Activated T-cell treated with anti-CD3 and anti-CD28 coated beads, Interleukin-2, amount 50 U/mL, for 24 hours (primary cell): ENCODE data around the gene PATJ.
"Not testable (repeated sequence)": the region's sequence is repeated elsewhere in the genome, so short reads cannot be mapped to it uniquely, and the experiment has no call there.

Source experiments
- DNase-seq: peaks from one replicate; pipeline ENCODE4 v3.0.0-alpha.2; 2020
- H3K27ac Mint-ChIP-seq: 2 replicates; pipeline ENCODE4 v1.8.0; 2020; ENCODE audit warnings: mild to moderate bottlenecking, mixed read lengths
- H3K27me3 Mint-ChIP-seq: 2 replicates; pipeline ENCODE4 v1.8.0; 2020; ENCODE audit warnings: mixed read lengths
- H3K36me3 Mint-ChIP-seq: 2 replicates; pipeline ENCODE4 v1.8.0; 2020; ENCODE audit warnings: low read depth, mixed read lengths
- H3K4me1 Mint-ChIP-seq: 2 replicates; pipeline ENCODE4 v1.8.0; 2020; ENCODE audit warnings: low read depth, mixed read lengths
- H3K4me3 Mint-ChIP-seq: 2 replicates; pipeline ENCODE4 v1.8.0; 2020; ENCODE audit warnings: mild to moderate bottlenecking, moderate library complexity, mixed read lengths
- H3K9me3 Mint-ChIP-seq: 2 replicates; pipeline ENCODE4 v1.8.0; 2020; ENCODE audit warnings: mixed read lengths

PATJ gene

DNA sequence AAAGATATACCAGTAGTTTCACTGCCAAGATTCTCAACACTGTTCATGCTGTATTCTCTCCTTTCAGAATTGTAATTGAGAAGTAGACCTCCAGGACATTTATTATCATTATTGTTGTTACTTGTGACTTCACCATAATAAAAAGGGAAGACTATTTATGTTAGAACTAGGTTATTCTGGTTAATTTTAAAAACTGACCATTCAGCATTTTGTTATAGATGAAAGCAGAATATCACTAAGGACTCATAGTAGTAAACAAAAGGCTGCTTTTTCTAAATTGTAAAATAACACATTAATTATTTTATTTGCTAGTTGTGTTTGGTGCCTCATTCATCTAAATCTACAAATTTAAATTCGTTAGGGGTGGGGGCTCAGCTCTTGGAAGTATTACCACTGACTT, 210.4 kb downstream of the PATJ start:
- Mint-ChIP-seq H3K4me1 (no peaks in the 10 kb centered on the region), H3K36me3 (no peaks in the 10 kb centered on the region), H3K4me3 (no peak overlapping the region), H3K9me3 (no peaks in the 10 kb centered on the region), H3K27ac (no peak overlapping the region), H3K27me3 (no peaks in the 10 kb centered on the region)
- DNase-seq: no peak

DNA sequence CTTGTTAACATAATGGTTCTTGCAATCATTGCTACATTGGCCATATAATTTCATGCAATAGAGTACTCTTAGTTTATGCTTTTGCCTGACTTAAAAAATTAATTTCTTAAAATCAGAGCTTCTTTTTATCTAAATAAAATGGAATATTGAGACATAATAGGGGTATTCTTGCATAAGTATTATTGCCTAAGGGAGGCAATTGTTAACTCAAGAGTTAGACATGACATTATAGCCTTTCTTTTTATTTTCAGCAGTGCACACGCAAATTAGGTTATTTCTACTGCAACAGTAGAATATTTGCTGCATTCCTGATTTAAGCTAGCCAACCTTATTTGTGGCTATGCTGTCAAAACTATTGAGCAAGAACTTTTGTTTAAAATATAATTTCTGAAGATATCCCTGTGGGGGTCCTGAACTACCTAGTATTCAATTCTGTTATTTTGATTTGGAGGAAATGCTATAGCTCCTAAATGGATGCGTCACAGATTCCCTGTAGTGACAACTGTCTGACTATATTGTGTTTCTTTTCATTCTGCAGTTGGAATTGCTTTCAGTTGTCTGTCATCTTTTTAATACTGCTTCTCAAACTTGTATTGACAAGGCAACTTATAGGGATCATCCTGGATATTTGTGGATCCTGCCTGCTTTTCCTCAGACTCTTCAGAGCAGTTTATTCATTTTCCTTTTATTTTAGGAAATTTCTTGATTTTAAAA, 211.0 kb downstream of the PATJ start:
- Mint-ChIP-seq H3K4me3 (no peak overlapping the region), H3K4me1 (no peaks in the 10 kb centered on the region)

DNA sequence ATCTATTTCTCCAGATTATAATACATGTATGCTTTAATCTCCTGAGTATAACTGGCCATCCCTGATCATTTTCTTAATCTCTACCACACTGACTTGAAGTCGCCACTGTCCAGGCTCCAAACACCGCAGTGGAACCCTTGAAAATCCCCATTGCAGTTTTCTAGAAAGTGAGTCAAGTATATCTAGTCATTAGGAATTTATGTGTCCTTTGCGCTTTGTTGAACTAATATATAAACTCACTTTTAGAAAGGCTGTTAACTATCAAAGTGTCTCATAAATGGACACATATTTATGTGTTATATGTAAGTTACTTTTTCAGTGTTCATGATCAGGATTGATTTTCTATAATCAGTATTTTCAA, 211.5 kb downstream of the PATJ start:
- Mint-ChIP-seq H3K27ac (no peak overlapping the region), H3K4me1 (no peaks in the 10 kb centered on the region), H3K27me3 (no peaks in the 10 kb centered on the region), H3K9me3 (no peaks in the 10 kb centered on the region), H3K36me3 (no peaks in the 10 kb centered on the region), H3K4me3 (no peak overlapping the region)
- DNase-seq: no peak

More for the DNA sequence above, 211.0 kb downstream of the PATJ start:
- no peak overlapping the region for H3K27ac Mint-ChIP-seq
- no peaks in the 10 kb centered on the region for H3K9me3 Mint-ChIP-seq
- no peaks in the 10 kb centered on the region for H3K36me3 Mint-ChIP-seq
- DNase-seq: no peak
- H3K27me3 Mint-ChIP-seq: no peaks in the 10 kb centered on the region

DNA sequence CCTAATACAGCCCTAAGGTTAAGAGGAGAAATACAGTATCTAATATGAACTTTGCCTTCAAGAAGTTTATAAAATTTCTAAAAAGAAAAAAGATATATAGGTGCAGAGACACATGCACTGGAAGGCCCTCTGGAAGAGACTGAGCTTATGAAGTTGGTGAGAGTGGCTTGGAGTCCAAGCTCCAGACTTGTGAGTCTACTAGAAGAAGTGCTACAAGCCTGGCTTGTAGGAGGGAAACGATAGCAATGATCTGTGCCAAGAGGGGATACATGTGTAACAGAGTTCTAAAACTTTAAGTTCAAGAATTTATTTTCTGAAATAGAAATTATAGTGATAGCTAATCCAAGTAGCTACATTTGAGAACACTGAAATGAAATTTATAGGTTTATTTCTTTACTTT, 213.0 kb downstream of the PATJ start:
- no peaks in the 10 kb centered on the region for H3K27me3 Mint-ChIP-seq
- H3K27ac Mint-ChIP-seq: no peak overlapping the region
- H3K4me3 Mint-ChIP-seq: no peak overlapping the region
- H3K9me3 Mint-ChIP-seq: no peaks in the 10 kb centered on the region
- no peak for DNase-seq
- no peaks in the 10 kb centered on the region for H3K36me3 Mint-ChIP-seq
- no peaks in the 10 kb centered on the region for H3K4me1 Mint-ChIP-seq

DNA sequence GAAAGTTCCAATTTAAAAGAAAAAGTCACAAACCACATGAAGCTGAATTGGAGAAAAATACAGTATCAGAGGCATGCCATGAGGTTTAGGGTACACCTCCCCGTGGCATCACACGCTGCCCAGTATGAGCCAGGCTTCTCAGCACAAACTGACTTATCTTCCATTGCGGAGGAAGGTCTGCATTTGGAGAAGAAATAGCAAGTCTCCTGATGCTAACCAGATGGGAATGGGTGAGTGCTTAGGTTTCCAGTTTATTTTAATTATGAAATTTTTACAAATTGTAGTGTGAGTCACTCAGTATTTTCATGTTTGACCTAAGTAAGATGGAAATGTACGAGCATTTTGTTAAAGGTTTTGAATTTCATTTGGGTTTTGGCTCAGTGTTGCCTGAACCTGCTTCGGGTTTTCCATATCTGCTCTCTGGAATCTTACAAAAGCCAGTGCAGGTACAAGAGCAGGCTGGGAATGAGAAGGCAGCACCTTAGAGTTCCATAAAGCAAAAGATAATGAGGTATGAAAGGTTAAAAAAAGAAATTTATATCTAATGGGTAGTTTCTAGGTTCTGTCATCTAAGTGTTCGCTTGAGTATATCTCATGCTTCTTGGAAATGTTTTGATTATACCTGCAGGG, 213.9 kb downstream of the PATJ start:
- Mint-ChIP-seq H3K27me3 (no peaks in the 10 kb centered on the region), H3K4me3 (no peak overlapping the region), H3K9me3 (no peaks in the 10 kb centered on the region), H3K27ac (no peak overlapping the region), H3K4me1 (no peaks in the 10 kb centered on the region), H3K36me3 (peaks cover 2% of the 10 kb centered on the region)
- no peak for DNase-seq

DNA sequence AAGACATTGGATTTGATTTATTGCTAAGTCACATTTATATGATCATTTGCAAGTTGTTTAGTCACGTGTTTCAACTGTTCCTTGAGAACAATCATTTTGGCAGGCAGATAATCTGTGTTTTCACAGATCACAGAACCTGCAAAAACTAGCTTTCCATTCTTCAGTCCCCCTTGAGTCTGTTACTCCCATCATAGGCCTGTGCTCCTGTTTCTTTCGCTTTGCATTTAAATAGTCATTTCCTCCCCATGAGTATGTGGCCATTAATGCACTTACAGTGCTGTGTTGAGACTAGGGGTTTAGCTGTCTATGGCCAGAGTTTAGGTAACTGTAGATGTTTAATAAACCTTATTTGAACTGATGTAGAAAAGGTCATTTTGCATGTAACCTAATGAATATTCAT, 214.5 kb downstream of the PATJ start:
- Mint-ChIP-seq H3K36me3 (peaks cover 2% of the 10 kb centered on the region), H3K4me3 (no peak overlapping the region), H3K9me3 (no peaks in the 10 kb centered on the region), H3K27me3 (no peaks in the 10 kb centered on the region), H3K27ac (no peak overlapping the region), H3K4me1 (no peaks in the 10 kb centered on the region)
- DNase-seq: no peak

DNA sequence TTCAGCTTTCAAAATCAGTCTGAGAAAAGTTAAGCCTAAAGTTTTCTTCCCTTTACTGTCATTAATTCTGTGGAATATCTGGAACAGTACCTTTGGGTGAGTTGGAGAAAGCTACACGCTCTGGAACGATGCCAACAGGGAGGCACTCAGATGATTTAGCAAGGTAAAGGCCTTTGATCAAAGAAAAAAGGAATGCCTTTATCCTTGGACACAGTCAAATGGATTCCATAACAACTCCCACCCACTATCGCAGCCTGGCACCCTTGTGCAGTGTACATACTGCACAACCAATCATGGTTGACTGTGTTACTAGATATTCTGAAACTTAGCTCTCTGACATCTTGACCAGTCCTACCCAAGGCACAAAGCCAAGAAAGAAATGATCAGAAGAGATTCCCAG, 218.7 kb downstream of the PATJ start:
- no peak for DNase-seq
- Mint-ChIP-seq H3K4me3 (no peak overlapping the region), H3K36me3 (peaks cover 10% of the 10 kb centered on the region), H3K27me3 (no peaks in the 10 kb centered on the region), H3K27ac (no peak overlapping the region), H3K9me3 (no peaks in the 10 kb centered on the region), H3K4me1 (no peaks in the 10 kb centered on the region)

DNA sequence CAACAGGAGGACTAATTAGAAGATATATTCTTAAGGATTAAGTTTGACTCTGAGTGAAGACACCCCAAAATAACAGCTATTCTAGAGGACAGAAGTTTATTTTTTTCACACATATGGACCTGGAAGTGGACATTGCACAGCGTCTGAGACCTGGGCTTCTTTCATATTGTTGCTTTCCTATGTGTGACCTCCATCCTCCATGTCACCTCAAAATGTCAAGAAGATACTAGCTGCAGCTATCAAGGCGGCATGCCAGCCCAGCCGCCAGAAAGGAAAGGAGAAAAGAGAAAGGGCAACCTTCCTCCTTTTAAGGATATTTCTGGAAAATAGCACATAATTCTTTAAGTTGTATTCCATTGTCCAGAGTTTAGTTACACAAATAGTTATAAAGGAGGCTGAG, 220.4 kb downstream of the PATJ start:
- H3K4me1 Mint-ChIP-seq: no peaks in the 10 kb centered on the region
- no peaks in the 10 kb centered on the region for H3K27me3 Mint-ChIP-seq
- no peak for DNase-seq
- H3K27ac Mint-ChIP-seq: no peak overlapping the region
- H3K9me3 Mint-ChIP-seq: no peaks in the 10 kb centered on the region
- no peak overlapping the region for H3K4me3 Mint-ChIP-seq
- H3K36me3 Mint-ChIP-seq: peaks cover 10% of the 10 kb centered on the region

DNA sequence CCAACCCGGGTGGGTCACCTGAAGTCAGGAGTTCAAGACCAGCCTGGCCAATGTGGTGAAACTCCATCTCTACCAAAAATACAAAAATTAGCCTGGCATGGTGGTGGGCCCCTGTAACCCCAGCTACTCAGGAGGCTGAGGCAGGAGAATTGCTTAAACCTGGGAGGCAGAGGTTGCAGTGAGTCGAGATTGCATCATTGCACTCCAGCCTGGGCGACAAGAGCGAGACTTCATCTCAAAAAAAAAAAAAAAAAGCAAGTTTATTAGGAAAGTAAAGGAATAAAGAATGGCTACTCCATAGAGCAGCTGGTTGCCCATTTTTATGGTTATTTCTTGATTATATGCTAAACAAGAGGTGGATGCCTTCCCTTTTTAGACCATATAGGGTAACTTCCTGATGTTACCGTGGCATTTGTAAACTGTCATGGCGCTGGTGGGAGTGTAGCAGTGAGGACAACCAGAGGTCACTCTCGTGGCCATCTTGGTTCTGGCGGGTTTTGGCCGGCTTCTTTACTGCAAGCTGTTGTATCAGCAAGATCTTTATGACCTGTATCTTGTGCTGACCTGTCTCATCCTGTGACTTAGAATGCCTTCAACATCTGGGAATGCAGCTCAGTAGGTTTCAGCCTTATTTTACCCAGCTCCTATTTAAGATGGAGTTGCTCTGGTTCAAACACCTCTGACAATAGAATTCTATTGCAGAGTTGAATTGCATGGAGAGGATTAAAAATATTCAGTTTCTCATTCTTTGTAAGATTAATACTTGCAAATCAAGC, 224.4 kb downstream of the PATJ start:
- not testable (repeated sequence) for H3K4me3 Mint-ChIP-seq, DNase-seq, H3K4me1 Mint-ChIP-seq, H3K9me3 Mint-ChIP-seq, H3K27me3 Mint-ChIP-seq, H3K27ac Mint-ChIP-seq
- H3K36me3 Mint-ChIP-seq: peaks cover 19% of the 10 kb centered on the region

DNA sequence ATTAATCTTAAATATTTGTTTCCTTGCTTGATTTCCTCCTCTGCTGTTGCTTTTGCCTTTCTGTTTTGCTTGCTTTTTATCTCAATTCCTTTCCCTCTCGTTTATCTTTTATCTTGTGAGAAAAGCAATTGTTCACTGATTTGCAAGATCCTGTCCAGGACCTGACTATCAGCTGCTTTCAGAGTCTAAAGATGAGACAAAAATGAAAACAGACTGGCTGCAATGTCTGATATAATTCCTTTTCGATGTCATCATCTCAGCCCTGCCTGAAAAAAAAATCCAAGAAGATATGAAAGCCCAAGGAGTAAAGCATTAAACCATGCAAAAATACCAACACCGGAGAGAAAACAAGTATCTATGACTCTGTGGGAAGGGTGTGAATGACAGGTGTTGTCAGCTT, 225.5 kb downstream of the PATJ start:
- no peak overlapping the region for H3K27ac Mint-ChIP-seq
- DNase-seq: no peak
- H3K4me3 Mint-ChIP-seq: no peak overlapping the region
- H3K36me3 Mint-ChIP-seq: peaks cover 12% of the 10 kb centered on the region
- H3K9me3 Mint-ChIP-seq: peaks cover 3% of the 10 kb centered on the region
- no peaks in the 10 kb centered on the region for H3K4me1 Mint-ChIP-seq
- no peaks in the 10 kb centered on the region for H3K27me3 Mint-ChIP-seq

DNA sequence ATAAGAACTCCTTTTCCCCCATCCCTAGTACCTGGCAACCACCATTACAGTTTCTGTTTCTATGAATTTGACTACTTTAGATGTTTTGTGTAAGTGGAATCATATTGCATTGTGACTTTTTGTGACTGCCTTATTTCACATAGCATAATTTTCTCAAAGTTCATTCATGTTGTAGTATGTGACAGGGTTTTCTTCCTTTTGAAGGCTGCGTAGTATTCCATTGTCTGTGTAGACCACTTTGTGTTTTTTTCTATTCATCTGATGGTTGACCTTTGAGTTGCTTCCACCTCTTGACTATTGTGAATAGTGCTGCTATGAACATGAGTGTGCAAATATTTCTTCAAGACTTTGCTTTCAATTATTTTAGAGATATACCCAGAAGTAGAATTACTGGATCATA, 226.6 kb downstream of the PATJ start:
- Mint-ChIP-seq H3K27ac (no peak overlapping the region), H3K9me3 (peaks cover 3% of the 10 kb centered on the region), H3K36me3 (peaks cover 13% of the 10 kb centered on the region), H3K4me1 (no peaks in the 10 kb centered on the region), H3K4me3 (no peak overlapping the region), H3K27me3 (no peaks in the 10 kb centered on the region)
- no peak for DNase-seq

DNA sequence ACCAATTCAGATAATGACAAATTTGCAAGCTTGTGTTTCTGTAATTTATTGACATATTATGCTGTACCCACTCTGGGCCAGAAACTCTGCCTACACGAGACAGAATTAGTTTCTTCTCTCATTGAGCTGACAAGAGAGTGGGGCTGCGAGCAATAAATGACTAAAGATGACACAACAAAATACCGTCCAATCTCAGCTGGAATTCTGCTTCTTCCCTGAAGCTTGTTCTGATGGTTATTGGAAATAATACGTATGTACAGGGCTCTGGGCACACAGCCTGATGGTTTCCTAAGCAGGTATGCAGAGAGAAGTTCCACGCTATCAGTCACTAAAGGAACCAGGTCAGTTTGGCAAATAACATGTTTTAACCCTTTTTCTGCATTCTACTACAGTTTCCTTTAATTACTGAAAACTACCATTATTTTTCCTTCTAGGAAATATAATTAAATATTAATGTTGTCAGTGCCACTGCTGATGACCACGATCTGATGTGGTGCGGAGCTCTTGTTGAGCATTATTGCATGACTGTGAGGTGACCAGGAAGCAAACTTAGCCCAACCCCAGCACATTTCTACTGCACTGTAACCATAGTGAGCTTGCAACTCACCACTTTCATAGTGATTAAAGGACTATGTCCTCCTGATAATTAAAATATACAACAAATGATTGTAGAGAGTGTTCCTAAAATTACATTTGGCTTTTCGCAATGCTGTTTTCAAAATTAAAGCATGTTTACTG, 231.0 kb downstream of the PATJ start:
- Mint-ChIP-seq H3K36me3 (peaks cover 8% of the 10 kb centered on the region), H3K4me1 (peaks cover 2% of the 10 kb centered on the region), H3K9me3 (peaks cover 3% of the 10 kb centered on the region), H3K27ac (no peak overlapping the region), H3K27me3 (no peaks in the 10 kb centered on the region), H3K4me3 (no peak overlapping the region)
- DNase-seq: no peak

DNA sequence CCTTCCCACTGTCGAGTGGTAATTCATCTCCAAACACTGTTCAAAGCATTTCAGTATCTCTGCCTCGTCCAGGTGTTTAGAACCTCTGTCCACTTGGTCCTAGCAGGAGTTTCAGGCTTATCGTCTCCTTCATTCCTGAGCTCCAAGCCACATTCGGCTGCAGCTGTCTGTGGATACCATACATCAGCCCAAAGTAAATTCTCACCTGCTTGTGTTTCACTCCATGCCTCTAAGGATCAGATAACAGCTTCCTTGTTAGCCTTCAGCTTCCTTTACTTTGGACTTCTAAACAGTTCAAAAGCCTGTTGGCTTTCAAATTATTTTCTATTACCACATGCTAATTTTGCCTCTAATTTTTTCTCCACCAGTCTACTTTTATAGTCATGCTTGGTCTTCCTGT, 233.4 kb downstream of the PATJ start:
- Mint-ChIP-seq H3K36me3 (peaks cover 1% of the 10 kb centered on the region), H3K4me3 (no peak overlapping the region), H3K9me3 (no peaks in the 10 kb centered on the region), H3K27me3 (no peaks in the 10 kb centered on the region), H3K4me1 (peaks cover 5% of the 10 kb centered on the region), H3K27ac (no peak overlapping the region)
- no peak for DNase-seq

DNA sequence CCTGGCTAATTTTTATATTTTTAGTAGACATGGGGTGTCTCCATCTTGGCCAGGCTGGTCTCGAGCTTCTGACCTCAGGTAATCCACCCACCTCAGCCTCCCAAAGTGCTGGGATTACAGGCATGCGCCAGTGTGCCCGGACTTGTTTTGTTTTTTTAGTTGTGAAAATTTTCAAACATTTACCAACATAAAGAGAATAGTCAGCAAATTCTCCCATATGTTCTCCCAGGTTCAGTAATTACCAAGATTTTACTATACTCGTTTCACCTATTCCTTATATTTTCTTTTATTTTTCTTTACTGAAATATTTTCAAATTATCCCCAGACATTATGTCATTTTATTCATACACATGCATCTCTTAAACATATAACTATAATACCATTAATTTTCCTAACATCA, 234.3 kb downstream of the PATJ start:
- Mint-ChIP-seq H3K27me3 (no peaks in the 10 kb centered on the region), H3K27ac (no peak overlapping the region), H3K4me1 (peaks cover 6% of the 10 kb centered on the region), H3K9me3 (no peaks in the 10 kb centered on the region), H3K36me3 (peaks cover 1% of the 10 kb centered on the region), H3K4me3 (no peak overlapping the region)
- DNase-seq: no peak

DNA sequence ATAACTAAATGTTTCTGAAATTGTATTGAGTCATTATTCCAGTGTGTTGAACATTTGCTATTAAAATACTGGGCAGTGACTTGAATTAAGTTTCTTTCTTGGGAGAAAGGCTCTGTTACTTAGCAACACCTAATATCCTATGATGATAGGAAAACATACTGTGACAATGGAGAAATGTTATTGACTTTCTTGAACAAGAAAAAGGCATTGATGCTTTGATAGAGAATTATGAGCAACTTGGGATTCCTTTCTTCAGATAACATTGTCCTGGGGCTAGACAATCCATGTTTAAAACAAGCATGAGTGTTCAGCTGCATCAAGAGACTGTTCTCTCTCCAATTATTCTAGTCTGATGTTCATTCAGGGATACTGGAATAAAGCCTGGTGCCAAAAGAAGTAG, 236.5 kb downstream of the PATJ start:
- H3K36me3 Mint-ChIP-seq: no peaks in the 10 kb centered on the region
- no peak overlapping the region for H3K4me3 Mint-ChIP-seq
- H3K27ac Mint-ChIP-seq: no peak overlapping the region
- no peaks in the 10 kb centered on the region for H3K9me3 Mint-ChIP-seq
- no peaks in the 10 kb centered on the region for H3K27me3 Mint-ChIP-seq
- no peak for DNase-seq
- peaks cover 6% of the 10 kb centered on the region for H3K4me1 Mint-ChIP-seq
